Measurements from ENCODE around the gene SERPINA9.

SERPINA9 gene, protein sequence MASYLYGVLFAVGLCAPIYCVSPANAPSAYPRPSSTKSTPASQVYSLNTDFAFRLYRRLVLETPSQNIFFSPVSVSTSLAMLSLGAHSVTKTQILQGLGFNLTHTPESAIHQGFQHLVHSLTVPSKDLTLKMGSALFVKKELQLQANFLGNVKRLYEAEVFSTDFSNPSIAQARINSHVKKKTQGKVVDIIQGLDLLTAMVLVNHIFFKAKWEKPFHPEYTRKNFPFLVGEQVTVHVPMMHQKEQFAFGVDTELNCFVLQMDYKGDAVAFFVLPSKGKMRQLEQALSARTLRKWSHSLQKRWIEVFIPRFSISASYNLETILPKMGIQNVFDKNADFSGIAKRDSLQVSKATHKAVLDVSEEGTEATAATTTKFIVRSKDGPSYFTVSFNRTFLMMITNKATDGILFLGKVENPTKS

DNA sequence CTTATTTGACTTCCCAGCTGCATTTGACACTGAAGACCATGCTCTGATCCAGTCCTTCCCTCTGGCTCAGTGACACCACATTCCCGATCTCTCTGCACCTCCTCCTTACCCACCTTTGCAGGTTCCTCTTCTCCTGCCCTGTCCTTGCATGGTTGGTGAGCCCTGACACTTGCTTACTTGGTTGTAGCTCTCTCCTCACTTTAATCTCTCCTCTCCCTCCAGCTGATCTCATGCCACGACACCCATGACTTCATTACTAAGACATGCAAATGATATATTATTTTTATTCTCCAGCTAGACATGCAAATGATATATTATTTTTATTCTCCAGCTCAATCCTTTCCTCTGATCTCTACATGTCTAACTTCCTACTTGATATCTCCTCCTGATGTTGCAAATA lies at the start of gene SERPINA9:
Gene SERPINA9 (minus strand): TSS at position 175 of the 400 bp plus-strand sequence. CDS start 6,357 bp downstream, outside the sequence.
- no peak for DNase-seq (ENCODE audit: low spot score)
- in situ Hi-C loops (cut with MboI; ENCODE audit: low pct_unique_long_range_greater_than_20kb, low sequenced_read_pairs, unreplicated experiment): no loop called here
- TF ChIP-seq, protein P1, sequence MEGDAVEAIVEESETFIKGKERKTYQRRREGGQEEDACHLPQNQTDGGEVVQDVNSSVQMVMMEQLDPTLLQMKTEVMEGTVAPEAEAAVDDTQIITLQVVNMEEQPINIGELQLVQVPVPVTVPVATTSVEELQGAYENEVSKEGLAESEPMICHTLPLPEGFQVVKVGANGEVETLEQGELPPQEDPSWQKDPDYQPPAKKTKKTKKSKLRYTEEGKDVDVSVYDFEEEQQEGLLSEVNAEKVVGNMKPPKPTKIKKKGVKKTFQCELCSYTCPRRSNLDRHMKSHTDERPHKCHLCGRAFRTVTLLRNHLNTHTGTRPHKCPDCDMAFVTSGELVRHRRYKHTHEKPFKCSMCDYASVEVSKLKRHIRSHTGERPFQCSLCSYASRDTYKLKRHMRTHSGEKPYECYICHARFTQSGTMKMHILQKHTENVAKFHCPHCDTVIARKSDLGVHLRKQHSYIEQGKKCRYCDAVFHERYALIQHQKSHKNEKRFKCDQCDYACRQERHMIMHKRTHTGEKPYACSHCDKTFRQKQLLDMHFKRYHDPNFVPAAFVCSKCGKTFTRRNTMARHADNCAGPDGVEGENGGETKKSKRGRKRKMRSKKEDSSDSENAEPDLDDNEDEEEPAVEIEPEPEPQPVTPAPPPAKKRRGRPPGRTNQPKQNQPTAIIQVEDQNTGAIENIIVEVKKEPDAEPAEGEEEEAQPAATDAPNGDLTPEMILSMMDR (IDR thresholded peaks at IDR 0.05; ENCODE audit: extremely low read depth, insufficient read depth, missing control alignments): no peak

- in situ Hi-C loops (cut with MboI; ENCODE audit: low pct_unique_long_range_greater_than_20kb, low sequenced_read_pairs, unreplicated experiment): no loop called here
- no peak for DNase-seq (ENCODE audit: low spot score)
- TF ChIP-seq, protein P1 (IDR thresholded peaks at IDR 0.05; ENCODE audit: extremely low read depth, insufficient read depth, missing control alignments): no peak
Measured at GRCh38 chr14:94524093-94524492, 48.1 kb upstream of the SERPINA9 start.

DNA sequence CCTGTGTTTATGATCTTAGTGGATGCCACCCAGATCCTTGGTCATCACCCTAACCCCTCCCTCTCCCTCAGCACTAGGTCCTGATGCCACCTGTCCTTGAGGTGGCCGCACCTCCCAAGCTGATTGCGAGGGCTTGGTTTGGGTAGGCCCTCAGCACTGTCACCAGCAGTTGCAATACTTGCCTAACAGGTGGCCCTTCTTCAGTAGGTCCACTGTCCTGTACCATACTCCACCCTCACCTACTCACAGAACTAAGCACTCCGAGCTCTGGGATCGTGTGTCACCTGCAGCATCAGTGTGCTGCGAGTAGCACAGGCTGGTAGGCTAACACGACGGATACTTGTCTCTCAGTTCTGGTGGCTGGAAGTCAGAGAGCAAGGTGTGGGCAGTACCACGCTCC lies 47.3 kb upstream of the SERPINA9 start:
- TF ChIP-seq, protein P1 (IDR thresholded peaks at IDR 0.05; ENCODE audit: extremely low read depth, insufficient read depth, missing control alignments): no peak
- DNase-seq (ENCODE audit: low spot score): no peak
- in situ Hi-C loops (cut with MboI; ENCODE audit: low pct_unique_long_range_greater_than_20kb, low sequenced_read_pairs, unreplicated experiment): no loop called here

DNA sequence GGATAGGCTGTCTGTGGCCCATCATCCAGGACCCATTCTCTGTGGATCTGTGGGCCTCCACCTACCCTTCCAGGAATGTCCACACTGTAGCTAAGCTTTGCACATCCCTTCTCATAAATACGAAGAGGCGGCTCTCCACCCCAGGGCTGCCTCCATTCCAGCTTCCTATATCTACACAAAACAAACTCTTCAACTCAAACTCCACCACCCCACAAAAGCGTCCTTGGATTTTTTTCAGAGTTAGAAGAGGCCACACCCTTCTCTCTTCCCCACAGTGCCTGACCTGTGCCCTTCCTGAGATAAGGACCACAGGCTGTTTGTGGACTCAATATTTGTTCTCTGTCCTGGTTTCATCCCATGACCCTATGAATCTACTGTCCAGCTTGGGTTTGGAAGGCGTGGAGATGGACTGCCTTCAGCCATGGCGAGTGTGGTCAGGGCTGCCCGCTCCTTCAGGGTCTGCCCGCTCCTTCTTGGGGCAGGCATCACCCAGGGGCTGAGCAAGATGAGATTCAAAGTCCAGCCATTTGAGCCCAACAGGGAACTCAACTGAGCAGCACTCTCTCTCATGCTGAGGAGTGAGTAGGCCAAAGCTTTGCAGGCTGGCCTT lies 46.2 kb upstream of the SERPINA9 start:
- TF ChIP-seq, protein P1 (IDR thresholded peaks at IDR 0.05; ENCODE audit: extremely low read depth, insufficient read depth, missing control alignments): no peak
- in situ Hi-C loops (cut with MboI; ENCODE audit: low pct_unique_long_range_greater_than_20kb, low sequenced_read_pairs, unreplicated experiment): no loop called here
- DNase-seq (ENCODE audit: low spot score): no peak

DNA sequence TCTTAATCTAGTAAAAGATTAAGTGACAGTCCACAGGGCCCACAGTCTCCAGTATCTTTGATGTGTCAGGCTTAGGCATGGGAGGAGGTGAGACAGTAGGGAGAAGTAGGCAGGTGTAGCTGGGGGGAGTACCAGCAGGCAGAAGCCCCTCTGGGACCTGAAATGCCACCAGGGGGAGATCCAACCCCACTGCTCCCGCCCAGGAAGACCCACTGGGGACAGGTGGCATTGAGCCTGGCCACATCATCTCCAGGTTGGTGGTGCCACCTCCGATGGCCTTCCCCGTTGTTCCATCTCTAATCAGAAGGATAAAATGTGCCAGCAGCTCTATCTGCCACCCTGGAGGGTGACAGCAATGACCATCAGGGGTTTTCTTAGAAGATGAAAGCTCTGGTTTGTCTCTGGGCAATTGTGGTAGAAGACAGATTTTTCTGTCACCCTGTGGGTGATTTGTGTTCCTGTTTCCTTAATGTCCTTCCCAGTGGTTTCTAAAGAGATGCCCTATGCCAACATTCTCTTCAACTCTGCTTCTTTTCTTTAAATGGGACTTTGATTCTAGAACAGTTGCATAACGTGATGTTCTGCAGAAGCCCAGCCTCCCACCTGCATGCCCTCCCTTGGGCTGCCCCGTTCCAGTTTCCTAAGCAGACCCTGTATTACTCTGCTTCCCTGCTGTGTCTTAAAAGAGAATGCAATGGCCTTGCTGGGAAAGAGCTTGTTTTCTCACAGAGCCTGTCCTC lies 45.5 kb upstream of the SERPINA9 start:
- DNase-seq (ENCODE audit: low spot score): no peak
- in situ Hi-C loops (cut with MboI; ENCODE audit: low pct_unique_long_range_greater_than_20kb, low sequenced_read_pairs, unreplicated experiment): no loop called here
- TF ChIP-seq, protein P1 (IDR thresholded peaks at IDR 0.05; ENCODE audit: extremely low read depth, insufficient read depth, missing control alignments): no peak

- TF ChIP-seq, protein P1 (IDR thresholded peaks at IDR 0.05; ENCODE audit: extremely low read depth, insufficient read depth, missing control alignments): no peak
- in situ Hi-C loops (cut with MboI; ENCODE audit: low pct_unique_long_range_greater_than_20kb, low sequenced_read_pairs, unreplicated experiment): no loop called here
- no peak for DNase-seq (ENCODE audit: low spot score)
Measured at GRCh38 chr14:94517641-94518257, 41.8 kb upstream of the SERPINA9 start.
